Measurements from ENCODE around the gene SPO11.

- TF ChIP-seq POLR2A (IDR thresholded peaks at IDR 0.05) = no peak
- TF ChIP-seq, protein P1, sequence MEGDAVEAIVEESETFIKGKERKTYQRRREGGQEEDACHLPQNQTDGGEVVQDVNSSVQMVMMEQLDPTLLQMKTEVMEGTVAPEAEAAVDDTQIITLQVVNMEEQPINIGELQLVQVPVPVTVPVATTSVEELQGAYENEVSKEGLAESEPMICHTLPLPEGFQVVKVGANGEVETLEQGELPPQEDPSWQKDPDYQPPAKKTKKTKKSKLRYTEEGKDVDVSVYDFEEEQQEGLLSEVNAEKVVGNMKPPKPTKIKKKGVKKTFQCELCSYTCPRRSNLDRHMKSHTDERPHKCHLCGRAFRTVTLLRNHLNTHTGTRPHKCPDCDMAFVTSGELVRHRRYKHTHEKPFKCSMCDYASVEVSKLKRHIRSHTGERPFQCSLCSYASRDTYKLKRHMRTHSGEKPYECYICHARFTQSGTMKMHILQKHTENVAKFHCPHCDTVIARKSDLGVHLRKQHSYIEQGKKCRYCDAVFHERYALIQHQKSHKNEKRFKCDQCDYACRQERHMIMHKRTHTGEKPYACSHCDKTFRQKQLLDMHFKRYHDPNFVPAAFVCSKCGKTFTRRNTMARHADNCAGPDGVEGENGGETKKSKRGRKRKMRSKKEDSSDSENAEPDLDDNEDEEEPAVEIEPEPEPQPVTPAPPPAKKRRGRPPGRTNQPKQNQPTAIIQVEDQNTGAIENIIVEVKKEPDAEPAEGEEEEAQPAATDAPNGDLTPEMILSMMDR (IDR thresholded peaks at IDR 0.05) = no peak
Observed at GRCh38 chr20:57315976-57316480, 13.6 kb upstream of the SPO11 start.
